DND-41 (cell line): ENCODE data around the gene SOCS7.

Source experiments
- CTCF ChIP-seq: IDR thresholded peaks from 2 replicates; pipeline ENCODE4 v1.5.1; 2012; ENCODE audit warnings: borderline replicate concordance, low read length, moderate library complexity, mild to moderate bottlenecking; ENCODE audit not compliant: poor library complexity, severe bottlenecking; ENCODE audit errors: extremely low read depth
- EZH2 ChIP-seq: IDR thresholded peaks from 3 replicates; pipeline ENCODE4 v1.6.1; 2012; ENCODE audit warnings: borderline replicate concordance, low read depth, mild to moderate bottlenecking, moderate library complexity, low read length, inconsistent platforms; ENCODE audit not compliant: severe bottlenecking

- no peak for TF ChIP-seq CTCF
- TF ChIP-seq EZH2, result no peak
Observed at GRCh38 chr17:38327936-38328335, 23.7 kb upstream of the SOCS7 start.
